HEK293 (cell line): Measurements from ENCODE around the gene ME3.

Source experiments
- CTCF ChIA-PET: fragments of 350-600 bp; formaldehyde crosslinking; extraction: SDS; loops from one replicate; lab custom pipeline; 2021; ENCODE audit warnings: antibody characterized with exemption; lab: Yijun Ruan, JAX
- POLR2A ChIA-PET: fragments of 300-600 bp; formaldehyde crosslinking; extraction: SDS; loops from one replicate; lab custom pipeline; 2020; ENCODE audit warnings: antibody characterized with exemption, inconsistent platforms; lab: Yijun Ruan, JAX
- H3K27ac ChIP-seq: fragments of 200-500 bp; sonication (Bioruptor generic); 2 replicates; pipeline ENCODE4 v1.5.1; 2014; ENCODE audit warnings: low read depth, low read length, control low read depth, inconsistent platforms; ENCODE audit errors: extremely low read depth
- H3K36me3 ChIP-seq, 2 experiments: fragments of 200-500 bp in 1 of 2; sonication (Bioruptor generic) in 1 of 2; 1 replicate in 1 of 2; 2 replicates in 1 of 2; pipeline ENCODE4 v1.5.1; 2014 to 2017; ENCODE audit warnings: inconsistent platforms in 2 of 2, low read length in 2 of 2; ENCODE audit not compliant: control insufficient read depth in 2 of 2, insufficient read depth in 1 of 2
- H3K4me1 ChIP-seq: fragments of 200-500 bp; sonication (Bioruptor generic); 2 replicates; pipeline ENCODE4 v1.5.1; 2014; ENCODE audit warnings: mild to moderate bottlenecking, low read length, inconsistent platforms; ENCODE audit not compliant: control insufficient read depth, insufficient read depth
- H3K4me3 ChIP-seq: 2 replicates; pipeline ENCODE4 v1.5.1; 2011; ENCODE audit warnings: low read depth, mild to moderate bottlenecking, control low read depth, low read length, moderate library complexity
- H3K9me3 ChIP-seq: fragments of 200-500 bp; sonication (Bioruptor generic); 2 replicates; pipeline ENCODE4 v1.5.1; 2014; ENCODE audit warnings: low read depth, low read length, inconsistent platforms; ENCODE audit not compliant: control insufficient read depth, insufficient read depth
- AEBP2 ChIP-seq: fragments of 450-650 bp; formaldehyde crosslinking; IDR thresholded peaks from 2 replicates; pipeline ENCODE4 v1.5.1; 2016; ENCODE audit warnings: missing biosample characterization, missing genetic modification characterization, borderline replicate concordance
- GLI2 ChIP-seq: fragments of 450-650 bp; formaldehyde crosslinking; IDR thresholded peaks from 2 replicates; pipeline ENCODE4; 2017; ENCODE audit warnings: missing biosample characterization, missing genetic modification characterization, low read depth, borderline replicate concordance
- GLIS1 ChIP-seq: fragments of 450-650 bp; formaldehyde crosslinking; IDR thresholded peaks from 2 replicates; pipeline ENCODE4 v1.5.1; 2016; ENCODE audit warnings: missing biosample characterization, missing genetic modification characterization
- KLF8 ChIP-seq: fragments of 450-650 bp; formaldehyde crosslinking; IDR thresholded peaks from 2 replicates; pipeline ENCODE4 v1.5.1; 2016; ENCODE audit warnings: missing biosample characterization, missing genetic modification characterization
- OVOL3 ChIP-seq: fragments of 450-650 bp; formaldehyde crosslinking; IDR thresholded peaks from 2 replicates; pipeline ENCODE4 v1.5.1; 2016; ENCODE audit warnings: missing biosample characterization, missing genetic modification characterization
- ZNF114 ChIP-seq: fragments of 450-650 bp; formaldehyde crosslinking; IDR thresholded peaks from 2 replicates; pipeline ENCODE4 v1.5.0; 2017; ENCODE audit warnings: missing biosample characterization, missing genetic modification characterization
- ZNF146 ChIP-seq: fragments of 450-650 bp; formaldehyde crosslinking; IDR thresholded peaks from 2 replicates; pipeline ENCODE4 v1.5.1; 2016; ENCODE audit warnings: missing biosample characterization, missing genetic modification characterization
- ZNF169 ChIP-seq: fragments of 450-650 bp; formaldehyde crosslinking; IDR thresholded peaks from 2 replicates; pipeline ENCODE4 v1.5.1; 2016; ENCODE audit warnings: missing biosample characterization, missing genetic modification characterization
- ZNF184 ChIP-seq: fragments of 450-650 bp; IDR thresholded peaks from 2 replicates; pipeline ENCODE4 v1.5.1; 2018; ENCODE audit warnings: missing biosample characterization, mild to moderate bottlenecking, missing genetic modification characterization
- ZNF211 ChIP-seq: fragments of 450-650 bp; formaldehyde crosslinking; IDR thresholded peaks from 2 replicates; pipeline ENCODE4 v1.5.1; 2016; ENCODE audit warnings: low read depth, missing biosample characterization, missing genetic modification characterization
- ZNF398 ChIP-seq: fragments of 450-650 bp; formaldehyde crosslinking; IDR thresholded peaks from 2 replicates; pipeline ENCODE4 v1.5.1; 2017; ENCODE audit warnings: missing biosample characterization, missing genetic modification characterization
- ZNF416 ChIP-seq: fragments of 450-650 bp; formaldehyde crosslinking; IDR thresholded peaks from 2 replicates; pipeline ENCODE4 v1.5.1; 2016; ENCODE audit warnings: missing biosample characterization, missing genetic modification characterization
- ZNF426 ChIP-seq: fragments of 450-650 bp; formaldehyde crosslinking; IDR thresholded peaks from 2 replicates; pipeline ENCODE4 v1.5.1; 2017; ENCODE audit warnings: missing biosample characterization, missing genetic modification characterization, mild to moderate bottlenecking, inconsistent platforms, moderate library complexity
- ZNF510 ChIP-seq: fragments of 450-650 bp; formaldehyde crosslinking; IDR thresholded peaks from 2 replicates; pipeline ENCODE4 v1.5.1; 2018; ENCODE audit warnings: mild to moderate bottlenecking, missing genetic modification characterization, missing biosample characterization; ENCODE audit not compliant: insufficient replicate concordance
- ZNF561 ChIP-seq: fragments of 450-650 bp; IDR thresholded peaks from 2 replicates; pipeline ENCODE4 v1.5.1; 2018; ENCODE audit warnings: missing biosample characterization, missing genetic modification characterization, borderline replicate concordance
- ZNF621 ChIP-seq: fragments of 450-650 bp; formaldehyde crosslinking; IDR thresholded peaks from 2 replicates; pipeline ENCODE4 v1.5.1; 2017; ENCODE audit warnings: missing biosample characterization, missing genetic modification characterization
- ZNF639 ChIP-seq: fragments of 450-650 bp; formaldehyde crosslinking; IDR thresholded peaks from 2 replicates; pipeline ENCODE4 v1.5.1; 2016; ENCODE audit warnings: missing biosample characterization, missing genetic modification characterization
- ZNF830 ChIP-seq: fragments of 450-650 bp; IDR thresholded peaks from 2 replicates; pipeline ENCODE4 v1.5.0; 2018; ENCODE audit warnings: missing biosample characterization, missing genetic modification characterization, low read depth, mild to moderate bottlenecking, moderate library complexity
- ZSCAN4 ChIP-seq: fragments of 450-650 bp; formaldehyde crosslinking; IDR thresholded peaks from 2 replicates; pipeline ENCODE4 v1.5.1; 2017; ENCODE audit warnings: missing biosample characterization, missing genetic modification characterization

The ME3 gene

GRCh38 chr11:86592659-86593451 lies 79.6 kb downstream of the ME3 start (continued):
- 0 out of 2 replicates have a peak, but pooled peaks have one; percentile 37 for TF ChIP-seq ZNF639 (tag by site-specific recombination)

- Histone ChIP-seq H3K4me1 (peaks cover 6% of the 10 kb centered on the region; the same call in 1 of the 2 replicates), H3K36me3 (no peaks in the 10 kb centered on the region), H3K9me3 (no peaks in the 10 kb centered on the region), H3K4me3 (no peak overlapping the region), H3K27ac (peak overlapping the region; percentile 58)
- ChIA-PET POLR2A (interaction anchor here (0.7 to 1.3 kb wide), 6 partner anchors 14 to 132 kb away, joined by 3 to 5 read pairs (median 4); no protein-coding TSS in a partner anchor), CTCF (interaction anchor here (0.6 to 6.4 kb wide), 5 partner anchors 15 to 67 kb away, joined by 3 to 48 read pairs (median 3); no protein-coding TSS in a partner anchor)
- TF ChIP-seq ZNF146 (tag by site-specific recombination) (no peak), ZNF398 (no peak), ZNF561 (tag by site-specific recombination) (no peak), OVOL3 (tag by site-specific recombination) (no peak), ZNF184 (no peak), ZNF169 (tag by site-specific recombination) (no peak), AEBP2 (tag by site-specific recombination) (no peak), ZNF416 (tag by site-specific recombination) (no peak), ZNF621 (tag by site-specific recombination) (no peak), ZNF114 (no peak), GLIS1 (tag by site-specific recombination) (no peak), KLF8 (tag by site-specific recombination) (no peak), ZNF211 (tag by site-specific recombination) (no peak), ZNF510 (tag by site-specific recombination) (no peak), ZSCAN4 (tag by site-specific recombination) (no peak), GLI2 (tag by site-specific recombination) (no peak), ZNF830 (tag by site-specific recombination) (no peak), ZNF426 (tag by site-specific recombination) (no peak)
Observed at GRCh38 chr11:86592047-86592591, 80.3 kb downstream of the ME3 start.
